Hindlimb muscle (tissue), 1 donor: ENCODE data around the gene PSAT1. TPM values are rescaled to one million over a fixed set of nuclear protein-coding genes. Genes with fewer than 3 reads are reported as not detected.

Experiments used
- DNase-seq: peaks from one replicate; pipeline ENCODE4 v3.0.0-alpha.2; 2013
- polyA plus RNA-seq: library from polyadenylated mRNA; unstranded; fragments of 120-200 nt; gene quantifications from one replicate; pipeline ENCODE4 v1.2.1, GENCODE V29; 2013; ENCODE audit not compliant: insufficient read length

PSAT1 gene
- polyA plus RNA-seq, 1 donor: 35.1 TPM

DNA sequence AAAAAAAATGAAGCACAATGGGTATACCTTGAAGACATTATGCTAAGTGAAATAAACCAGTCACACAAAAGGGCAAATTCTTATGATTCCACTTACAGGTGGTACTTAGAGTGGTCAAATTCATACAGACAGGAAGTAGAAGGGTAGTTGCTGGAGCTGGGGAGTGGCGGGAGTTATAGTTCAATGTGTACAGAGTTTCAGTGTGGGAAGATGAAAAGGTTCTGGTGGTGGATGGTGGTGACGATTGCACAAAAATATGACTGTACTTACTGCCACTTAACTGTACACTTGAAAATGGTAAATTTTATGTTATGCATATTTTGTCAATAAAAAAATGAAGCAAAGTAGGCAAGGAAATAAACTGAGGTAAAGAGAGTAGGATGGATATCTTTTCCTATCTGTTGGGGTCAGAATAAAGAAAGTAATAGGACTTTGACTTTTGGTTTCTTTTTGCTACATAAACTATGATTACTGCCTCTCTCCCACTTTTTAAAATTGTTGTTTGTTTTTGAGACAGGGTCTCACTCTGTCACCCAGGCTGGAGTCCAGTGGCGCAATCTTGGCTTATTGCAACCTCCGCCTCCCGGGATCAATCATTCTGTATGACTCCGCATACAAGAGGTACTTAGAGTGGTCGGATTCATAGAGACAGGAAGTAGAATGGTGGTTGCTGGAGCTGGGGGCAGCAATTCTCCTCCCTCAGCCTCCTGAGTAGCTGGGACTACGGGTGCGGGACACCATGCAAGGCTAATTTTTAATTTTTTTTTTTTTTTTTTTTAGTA is 4.0 kb upstream of the PSAT1 start:
- no peak for DNase-seq

- DNase-seq: no peak
Observed at GRCh38 chr9:78294290-78295176, 2.4 kb upstream of the PSAT1 start.

- DNase-seq: no peak
Observed at GRCh38 chr9:78295177-78295575, 1.7 kb upstream of the PSAT1 start.

GRCh38 chr9:78295731-78296130 is 1.2 kb upstream of the PSAT1 start:
- DNase-seq: no peak

GRCh38 chr9:78296201-78296892 is 578 bp upstream of the PSAT1 start:
- no peak for DNase-seq

GRCh38 chr9:78297672-78297961 is 692 bp downstream of the PSAT1 start:
- no peak for DNase-seq

GRCh38 chr9:78298046-78298765 is 1.3 kb downstream of the PSAT1 start:
- no peak for DNase-seq

GRCh38 chr9:78300209-78300608 is 3.3 kb downstream of the PSAT1 start:
- no peak for DNase-seq

GRCh38 chr9:78301466-78301865 is 4.5 kb downstream of the PSAT1 start:
- no peak for DNase-seq

DNA sequence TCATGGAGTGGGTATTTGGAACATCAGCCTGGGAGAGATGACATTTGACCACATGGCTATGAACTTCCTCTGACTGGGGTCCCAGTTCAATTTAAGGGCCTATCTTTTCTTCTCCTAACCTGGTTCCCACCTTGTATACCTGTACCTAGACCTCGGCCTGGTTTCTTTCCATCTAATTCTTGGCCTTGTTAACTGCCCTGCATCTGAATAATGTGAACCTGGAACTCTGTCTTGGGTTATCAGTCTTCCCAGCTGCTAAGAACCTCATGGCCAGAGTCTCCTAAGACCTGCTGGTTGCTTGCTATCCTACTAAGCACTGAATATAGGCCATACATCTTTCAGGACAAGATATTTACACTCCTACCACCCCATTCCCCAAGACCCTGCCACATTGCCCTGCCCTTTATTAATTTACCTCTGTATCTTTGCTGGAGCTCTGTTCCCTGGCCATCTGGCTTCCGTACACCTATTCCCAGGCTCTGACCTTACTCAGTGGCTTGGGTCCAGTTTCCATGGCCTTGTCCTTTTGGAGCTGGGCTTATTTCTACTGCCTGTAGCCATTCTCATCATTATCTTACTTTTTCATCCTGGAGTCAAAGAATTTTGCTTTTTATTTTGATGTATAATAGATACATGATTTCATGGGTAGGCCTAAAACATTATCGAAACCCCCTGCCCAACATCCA is 6.6 kb downstream of the PSAT1 start:
- DNase-seq: no peak

DNA sequence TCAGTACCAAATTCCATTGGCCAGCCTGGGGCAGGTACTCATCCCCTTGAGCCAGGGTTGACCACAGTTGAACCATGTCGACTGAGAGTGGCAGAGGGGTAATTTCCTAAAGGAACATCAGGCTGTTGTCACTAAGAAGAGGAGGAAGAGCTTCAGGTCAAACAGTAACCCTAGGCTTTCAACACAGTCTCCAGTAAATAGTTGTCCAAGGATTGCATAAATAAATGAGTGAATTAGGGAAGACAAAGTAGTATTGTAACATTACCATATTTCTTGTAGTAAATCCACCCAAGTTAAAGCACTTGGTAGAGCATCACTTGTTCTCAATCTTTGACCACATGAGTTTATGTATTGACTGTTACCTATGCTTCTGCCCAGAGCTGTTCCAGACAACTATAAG is 7.4 kb downstream of the PSAT1 start:
- DNase-seq: no peak

GRCh38 chr9:78306222-78307076 is 9.5 kb downstream of the PSAT1 start:
- DNase-seq: no peak

DNA sequence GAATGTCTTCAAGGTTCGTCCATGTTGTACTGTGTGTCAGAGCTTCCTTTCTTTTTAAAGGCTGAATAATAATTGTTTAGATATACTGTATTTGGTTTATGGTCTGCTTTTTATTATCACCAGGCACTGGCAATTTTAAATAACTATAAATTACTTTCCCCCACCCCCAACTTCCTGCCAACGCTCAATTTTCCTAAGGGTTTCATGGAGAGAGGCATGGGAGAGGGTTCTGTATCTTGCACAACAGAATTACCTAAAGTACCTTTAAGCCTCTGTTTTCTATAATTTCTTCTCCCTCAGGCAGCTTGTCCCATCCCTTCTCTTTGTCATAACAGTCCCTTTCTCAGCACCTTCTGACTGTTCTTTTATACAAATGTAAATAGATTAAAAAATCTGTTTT is 10.4 kb downstream of the PSAT1 start:
- no peak for DNase-seq

- DNase-seq: no peak
Observed at GRCh38 chr9:78309066-78309465, 12.1 kb downstream of the PSAT1 start.

- DNase-seq: no peak
Observed at GRCh38 chr9:78311075-78311474, 14.2 kb downstream of the PSAT1 start.

DNA sequence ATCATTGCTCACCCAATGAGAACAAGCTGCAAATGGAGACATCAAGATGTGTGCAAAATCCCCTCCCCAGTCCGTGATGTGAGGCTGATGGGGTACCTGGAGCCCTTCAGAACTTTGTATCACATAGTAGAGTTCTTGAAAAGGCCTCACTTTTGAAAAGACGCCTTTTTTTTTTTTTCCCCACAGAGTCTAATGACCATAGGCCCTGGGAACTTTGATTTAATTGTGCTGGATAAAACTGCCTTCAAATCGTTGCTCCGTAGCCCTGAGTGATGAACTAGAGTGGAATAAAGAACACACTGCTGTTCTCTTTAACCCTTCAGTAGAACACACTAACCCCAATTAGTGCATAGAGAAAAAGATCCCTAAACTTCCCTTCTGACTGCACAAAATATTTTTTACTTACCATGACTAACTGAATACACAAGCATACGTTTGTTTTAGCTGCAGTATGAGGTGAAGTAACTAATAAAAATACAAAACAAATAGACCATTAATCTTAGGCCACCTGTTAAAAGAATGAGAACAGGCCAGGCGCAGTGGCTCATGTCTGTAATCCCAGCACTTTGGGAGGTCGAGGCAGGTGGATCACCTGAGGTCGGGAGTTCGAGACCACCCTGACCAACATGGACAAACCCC is 15.1 kb downstream of the PSAT1 start:
- no peak for DNase-seq

GRCh38 chr9:78314550-78314949 is 17.6 kb downstream of the PSAT1 start:
- no peak for DNase-seq

- no peak for DNase-seq
Observed at GRCh38 chr9:78314953-78315870, 18.3 kb downstream of the PSAT1 start.

DNA sequence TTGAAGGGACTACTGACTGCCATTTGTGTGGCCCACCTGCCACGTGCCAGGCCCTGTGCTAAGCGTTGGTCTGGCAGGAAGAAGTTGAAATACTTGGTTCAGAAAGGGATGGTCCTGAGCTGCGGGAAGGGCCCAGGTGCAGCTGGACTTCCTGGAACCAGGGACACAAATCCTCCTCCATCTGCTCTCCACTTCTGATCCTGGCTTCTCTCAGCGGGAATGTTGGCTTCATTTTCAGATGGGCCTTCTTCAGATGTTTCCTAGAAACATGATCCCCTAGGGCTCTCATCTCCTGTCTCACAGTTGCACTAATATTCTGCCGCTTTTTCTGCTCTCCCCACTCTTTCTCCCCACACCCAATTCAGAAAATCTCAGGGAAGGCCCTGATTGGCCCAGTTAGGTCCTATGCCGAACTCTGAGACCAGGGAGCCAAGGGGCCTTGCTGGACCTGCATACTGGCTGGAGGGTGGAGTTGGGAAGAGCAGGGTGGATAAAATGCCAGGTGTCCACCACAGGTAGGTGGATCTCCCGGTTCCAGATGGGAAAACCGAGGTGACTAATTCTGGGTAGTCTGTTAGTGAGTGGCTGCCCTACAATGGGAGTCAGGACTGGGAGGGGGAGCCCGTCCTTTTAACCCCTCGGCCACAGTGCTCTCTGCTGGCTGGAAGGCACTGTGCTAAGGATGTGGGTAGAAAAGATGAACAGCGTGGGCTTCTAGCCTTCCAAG is 19.4 kb downstream of the PSAT1 start:
- DNase-seq: no peak
